GM19023 (cell line): Measurements from ENCODE around the gene CASZ1.

Experiments
- ATAC-seq: cut with Tn5 transposase; IDR thresholded peaks from one replicate; pipeline ENCODE4 v1.9.1; 2021; ENCODE audit warnings: mild to moderate bottlenecking, moderate library complexity; ENCODE audit not compliant: unreplicated experiment

Gene CASZ1

DNA sequence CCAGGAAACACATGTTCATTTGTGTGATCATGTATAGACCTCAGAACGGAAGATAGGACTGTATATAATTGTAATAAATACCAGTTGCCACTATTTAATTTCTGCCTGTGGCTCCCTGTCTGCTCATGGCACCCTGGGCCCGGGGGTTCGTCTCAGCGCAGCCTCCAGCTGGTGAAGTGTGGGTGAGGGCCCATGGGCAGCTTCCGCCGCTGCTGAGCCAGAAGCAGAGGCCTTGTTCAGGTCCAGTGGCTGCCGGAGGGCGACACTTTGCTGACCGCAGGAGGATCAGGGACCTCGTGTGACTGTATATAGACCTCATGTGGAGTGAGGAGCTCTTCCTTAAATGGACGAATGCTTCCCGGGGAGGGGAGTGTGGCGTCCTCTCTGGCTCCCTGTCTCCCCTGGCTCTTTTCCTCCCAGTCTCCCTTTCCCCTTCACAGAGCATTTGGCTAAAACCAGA lies 165.8 kb downstream of the CASZ1 start:
- no peak for ATAC-seq

DNA sequence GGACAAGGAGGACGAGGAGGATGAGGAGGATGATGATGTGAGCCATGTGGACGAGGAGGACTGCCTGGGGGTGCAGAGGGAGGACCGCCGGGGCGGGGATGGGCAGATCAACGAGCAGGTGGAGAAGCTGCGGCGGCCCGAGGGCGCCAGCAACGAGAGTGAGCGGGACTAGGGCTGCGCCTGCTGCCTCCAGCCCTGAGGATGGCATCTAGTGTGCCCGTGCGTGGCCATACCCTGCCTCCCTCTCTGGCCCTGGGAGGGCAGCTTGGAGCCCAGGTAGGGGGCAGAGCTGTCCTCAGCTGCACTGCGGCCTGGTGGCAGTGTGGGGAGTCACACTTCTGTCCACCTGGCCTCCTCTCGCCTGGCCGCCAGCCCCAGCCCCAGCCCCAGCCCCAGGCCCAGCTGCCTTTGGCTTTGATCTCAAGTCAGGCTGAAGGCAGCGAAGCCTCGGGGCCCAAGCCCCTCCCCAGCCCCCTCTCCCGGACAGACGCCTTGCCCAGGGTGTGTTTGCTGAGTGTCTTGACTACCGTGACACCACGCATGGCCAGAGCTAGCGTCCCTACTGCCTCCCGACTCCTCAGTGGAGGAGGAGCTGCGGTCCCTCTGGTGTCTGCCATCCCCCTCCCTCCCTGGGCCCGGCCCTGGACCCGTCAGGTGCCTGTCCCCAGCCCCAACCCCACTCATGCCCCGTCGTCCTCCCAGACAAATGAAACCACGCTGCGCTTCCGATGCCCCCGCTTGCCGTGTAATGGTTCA lies 166.5 kb downstream of the CASZ1 start:
- no peak for ATAC-seq

DNA sequence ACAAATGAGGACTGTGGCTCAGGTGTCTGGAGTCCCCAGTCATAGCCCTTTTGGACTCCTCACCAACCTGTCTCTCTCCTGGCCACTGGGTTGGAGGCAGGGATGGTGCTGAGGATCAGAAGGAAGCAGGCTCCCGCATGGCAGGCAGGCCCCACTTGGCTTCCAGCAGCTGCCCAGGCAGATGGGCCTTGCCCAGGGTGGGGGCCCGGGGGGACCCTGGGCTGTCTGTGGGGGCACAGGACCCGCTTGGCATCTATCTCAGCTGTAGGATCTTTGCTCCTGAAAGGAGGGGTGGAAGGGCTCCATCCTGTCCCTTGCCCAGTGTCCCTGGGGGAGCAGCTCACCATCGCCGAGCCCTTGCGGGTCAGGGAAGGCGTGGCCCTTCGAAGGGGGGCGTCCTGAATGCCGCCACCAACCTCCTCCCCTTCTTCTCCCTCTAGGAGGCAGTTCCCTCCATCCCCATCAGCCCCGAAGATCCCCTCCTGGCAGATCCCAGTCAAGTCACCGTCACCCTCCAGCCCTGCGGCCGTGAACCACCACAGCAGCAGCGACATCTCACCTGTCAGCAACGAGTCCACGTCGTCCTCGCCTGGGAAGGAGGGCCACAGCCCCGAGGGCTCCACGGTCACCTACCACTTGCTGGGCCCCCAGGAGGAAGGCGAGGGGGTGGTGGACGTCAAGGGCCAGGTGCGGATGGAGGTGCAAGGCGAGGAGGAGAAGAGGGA lies 167.2 kb downstream of the CASZ1 start:
- ATAC-seq: no peak

DNA sequence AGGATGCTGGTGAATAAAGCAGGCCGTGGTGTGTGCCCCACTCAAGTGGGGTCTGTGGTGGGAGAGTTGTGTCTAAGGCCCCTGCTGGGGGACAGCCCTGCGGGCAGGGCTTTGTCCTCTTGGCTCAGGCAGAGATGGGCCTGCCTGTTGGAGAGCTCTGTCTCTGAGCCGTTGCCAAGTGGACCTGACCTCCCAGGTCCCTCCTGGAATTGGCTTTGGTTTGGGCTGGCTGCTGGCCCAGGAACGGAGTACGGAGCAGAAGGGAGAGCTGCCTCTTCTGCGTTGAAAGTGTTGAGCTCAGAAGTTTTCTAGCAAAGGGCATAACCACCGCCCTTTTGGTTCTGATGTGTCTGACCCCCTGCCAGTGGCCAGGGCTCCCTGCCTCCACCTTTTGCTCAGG lies 167.8 kb downstream of the CASZ1 start:
- ATAC-seq: no peak

DNA sequence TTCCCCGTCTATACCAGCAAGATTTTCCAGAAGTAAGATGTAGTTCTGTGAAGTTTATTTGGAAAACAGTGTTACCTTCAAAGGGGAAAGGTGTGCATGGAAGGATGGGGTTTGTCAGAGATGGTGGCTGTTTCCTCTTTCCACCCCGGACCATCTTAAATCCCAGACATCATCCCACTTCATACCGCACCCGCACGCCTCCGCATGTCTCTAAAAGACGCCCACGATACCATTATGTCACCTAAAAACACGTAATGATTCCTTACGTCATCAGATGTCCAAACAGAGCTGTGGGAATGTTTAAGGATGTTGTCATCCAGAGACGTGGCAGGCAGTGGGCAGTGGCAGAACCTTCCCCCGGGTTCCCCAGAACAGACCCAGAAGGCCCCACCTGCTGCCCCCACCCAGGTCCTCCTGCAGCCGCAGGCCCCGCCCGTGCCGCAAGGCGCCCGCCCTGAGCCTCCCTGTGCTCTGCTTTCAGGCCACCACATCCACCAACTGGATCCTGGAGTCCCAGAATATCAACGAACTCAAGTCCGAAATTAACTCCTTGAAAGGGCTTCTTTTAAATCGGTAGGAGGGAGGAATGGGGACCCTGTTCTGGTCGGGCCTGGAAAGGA lies 169.5 kb downstream of the CASZ1 start:
- ATAC-seq: no peak

DNA sequence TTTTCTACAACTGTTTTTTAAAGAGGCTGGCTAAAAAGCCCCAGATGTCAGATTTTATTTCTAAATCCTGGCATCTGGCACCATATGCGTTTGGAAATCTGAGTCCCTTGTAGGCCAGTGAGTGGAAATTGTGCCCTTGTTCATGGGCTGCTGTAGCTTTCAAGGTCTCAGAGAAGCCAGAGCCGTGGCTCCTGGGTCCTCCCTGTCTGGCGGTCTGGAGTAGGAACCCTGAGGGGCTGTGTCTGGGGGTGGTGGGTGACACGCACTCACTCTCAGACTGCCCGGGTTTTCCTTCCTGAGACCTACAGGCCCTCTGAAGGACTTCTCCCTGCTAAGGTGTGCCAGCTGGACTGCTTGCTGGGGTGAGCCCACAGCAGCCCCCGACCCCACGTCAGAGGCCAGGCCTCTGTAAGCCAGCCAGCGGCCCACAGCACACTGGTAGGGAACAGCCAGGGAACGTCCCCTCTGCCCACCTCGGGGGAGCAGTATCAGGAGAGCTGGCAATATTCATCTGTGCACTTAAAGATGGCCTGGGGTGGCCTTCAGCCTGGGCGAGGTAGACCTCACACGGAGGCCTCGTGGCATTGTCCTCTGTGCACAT lies 170.2 kb downstream of the CASZ1 start:
- ATAC-seq: no peak

DNA sequence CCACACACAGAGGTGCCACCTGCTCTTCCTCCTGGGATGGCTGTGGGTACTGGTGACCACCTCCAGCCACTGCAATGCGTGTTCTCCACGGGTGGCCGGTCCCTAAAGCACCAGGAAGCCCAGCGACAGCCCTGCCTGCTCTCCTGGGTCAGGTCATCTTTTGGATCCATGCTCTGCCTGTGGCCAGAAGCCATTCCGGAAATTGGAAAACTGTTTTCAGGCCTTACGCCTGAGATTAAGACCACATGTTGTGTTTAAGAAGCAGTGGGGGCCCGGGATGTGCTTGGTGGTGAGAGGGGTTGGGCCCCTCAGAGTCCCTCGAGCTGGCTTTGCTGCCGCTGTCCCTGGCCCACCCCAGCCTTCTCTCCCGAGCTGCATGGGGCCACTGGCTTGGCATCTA lies 170.9 kb downstream of the CASZ1 start:
- no peak for ATAC-seq

DNA sequence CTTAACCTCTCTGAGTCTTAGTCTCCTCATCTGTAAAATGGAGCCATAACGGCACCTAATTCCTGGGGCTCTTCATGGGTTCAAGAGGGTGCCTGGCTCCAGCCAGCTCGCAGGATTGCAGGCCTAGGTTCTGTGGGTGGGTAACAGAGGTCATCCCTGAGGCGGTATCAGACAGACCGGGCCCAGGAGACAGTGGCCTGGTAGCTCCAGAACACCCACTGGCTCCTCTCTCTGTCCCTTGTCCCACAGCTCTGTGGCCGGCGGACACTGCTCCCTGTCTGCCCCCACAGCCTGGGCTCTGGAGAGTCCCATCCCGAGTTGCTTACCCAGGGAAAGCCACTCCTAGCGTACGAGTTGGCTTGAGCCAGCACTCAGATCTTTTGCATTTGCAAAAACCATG lies 171.4 kb downstream of the CASZ1 start:
- ATAC-seq: no peak

DNA sequence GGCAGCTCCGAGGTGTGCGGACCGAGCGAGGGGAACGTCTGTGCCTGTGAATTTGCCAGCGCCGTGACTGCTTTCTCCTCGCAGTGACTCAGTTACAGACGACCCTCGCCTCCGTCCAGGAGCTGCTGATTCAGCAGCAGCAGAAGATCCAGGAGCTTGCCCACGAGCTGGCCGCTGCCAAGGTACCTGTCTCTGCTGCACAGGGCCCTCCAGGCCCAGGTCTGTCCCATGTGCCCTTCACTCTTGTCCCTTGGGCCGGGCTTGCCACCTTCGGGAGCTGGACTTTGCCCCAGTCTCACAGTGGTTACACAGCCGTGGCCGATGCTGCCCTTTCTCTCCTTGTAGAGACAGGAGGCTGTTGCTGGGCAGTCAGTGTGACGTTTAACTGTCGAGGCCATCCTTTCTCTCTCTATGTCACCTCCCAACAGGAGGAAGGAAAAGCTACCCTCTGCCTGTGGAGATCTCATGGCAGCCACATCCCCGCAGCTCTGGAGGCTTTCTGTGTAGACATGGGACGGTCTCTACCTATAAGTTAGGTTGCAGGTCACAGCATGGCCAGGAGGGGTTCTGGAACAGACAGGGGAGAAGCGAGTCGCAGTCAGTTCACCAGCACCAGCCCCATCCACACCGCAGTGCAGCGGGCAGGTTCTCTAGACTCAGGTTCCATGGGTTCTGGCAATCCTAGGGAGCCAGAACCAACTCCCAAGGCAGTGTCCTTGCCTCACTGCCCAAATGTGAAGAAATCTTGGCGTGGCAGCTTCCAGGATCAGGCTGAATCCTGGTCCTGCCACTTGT lies 172.0 kb downstream of the CASZ1 start:
- ATAC-seq: no peak

DNA sequence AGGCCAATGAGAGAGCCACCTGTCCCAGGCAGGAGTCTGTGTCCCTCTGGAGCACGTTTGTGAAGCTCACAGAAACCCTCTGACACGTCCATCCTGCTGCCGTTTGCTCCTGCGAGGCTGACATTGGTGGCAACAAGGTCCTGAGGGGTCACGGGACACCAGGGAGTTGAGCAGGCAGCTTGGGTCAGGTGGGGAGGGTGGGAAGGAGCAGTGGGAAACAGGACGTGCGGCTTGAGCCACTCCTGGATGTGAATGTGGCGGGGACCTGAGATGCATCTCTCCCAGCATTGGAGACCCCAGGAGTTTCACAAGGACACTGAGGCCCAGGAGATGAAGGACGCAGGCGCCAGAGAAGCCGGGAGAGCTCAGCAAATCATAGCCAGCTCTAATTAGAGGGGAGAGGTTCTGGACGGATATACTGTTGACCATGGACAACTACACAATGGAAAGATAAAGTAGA lies 172.7 kb downstream of the CASZ1 start:
- ATAC-seq: no peak

DNA sequence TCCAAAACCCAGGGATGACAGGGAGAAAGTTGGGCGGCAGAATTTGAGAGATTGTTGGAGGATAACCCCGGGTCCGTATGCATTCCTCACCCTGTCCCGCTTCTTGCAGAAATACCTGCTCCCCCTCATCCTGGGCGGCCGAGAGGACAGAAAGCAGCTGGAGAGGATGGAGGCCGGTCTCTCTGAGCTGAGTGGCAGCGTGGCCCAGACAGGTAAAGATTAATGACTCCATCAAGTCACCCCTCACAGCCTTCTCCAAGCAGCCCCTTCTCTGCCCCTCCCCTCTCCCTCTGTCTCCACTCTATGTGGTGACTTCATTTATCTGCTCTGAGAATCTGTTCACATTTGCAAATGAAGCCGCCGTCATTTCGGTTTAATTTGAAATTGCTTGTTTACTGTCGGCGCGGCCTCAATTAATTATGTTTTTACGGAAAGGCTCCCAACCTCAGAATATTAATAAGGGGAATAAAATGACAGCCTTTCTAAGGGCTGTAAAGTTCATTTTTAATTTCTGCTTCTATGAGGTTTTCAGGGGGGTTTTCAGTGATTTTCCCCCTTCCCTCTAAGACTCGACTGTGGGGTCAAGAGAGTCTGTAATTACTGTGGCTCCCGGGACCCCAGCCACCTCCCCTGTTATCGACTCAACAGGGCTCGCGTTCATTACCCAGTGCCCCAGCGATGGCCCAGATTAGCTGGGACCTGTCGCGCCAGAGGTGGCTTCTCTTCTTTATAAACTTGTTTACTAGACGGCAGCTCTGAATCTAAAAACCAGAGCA lies 173.3 kb downstream of the CASZ1 start:
- ATAC-seq: no peak

DNA sequence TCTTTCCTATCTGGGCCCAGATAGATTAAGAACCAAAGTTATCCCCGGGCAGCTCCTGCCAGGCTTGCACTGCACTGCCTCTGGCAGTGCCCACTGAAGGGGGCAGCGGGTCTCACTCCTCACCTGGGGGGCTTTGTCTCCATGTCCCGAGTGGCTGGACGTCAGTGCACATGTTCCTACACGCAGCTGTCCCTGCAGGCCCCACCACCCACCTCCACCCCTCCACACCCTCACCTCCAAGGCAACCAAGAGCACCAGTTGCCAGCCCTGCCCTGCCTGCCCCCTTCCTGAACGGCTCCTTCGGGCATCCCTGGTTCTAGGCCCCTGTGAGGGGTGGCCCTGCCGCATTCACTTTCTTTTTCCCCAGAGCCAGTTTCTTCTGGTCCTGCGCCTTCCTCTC lies 174.5 kb downstream of the CASZ1 start:
- ATAC-seq: no peak

DNA sequence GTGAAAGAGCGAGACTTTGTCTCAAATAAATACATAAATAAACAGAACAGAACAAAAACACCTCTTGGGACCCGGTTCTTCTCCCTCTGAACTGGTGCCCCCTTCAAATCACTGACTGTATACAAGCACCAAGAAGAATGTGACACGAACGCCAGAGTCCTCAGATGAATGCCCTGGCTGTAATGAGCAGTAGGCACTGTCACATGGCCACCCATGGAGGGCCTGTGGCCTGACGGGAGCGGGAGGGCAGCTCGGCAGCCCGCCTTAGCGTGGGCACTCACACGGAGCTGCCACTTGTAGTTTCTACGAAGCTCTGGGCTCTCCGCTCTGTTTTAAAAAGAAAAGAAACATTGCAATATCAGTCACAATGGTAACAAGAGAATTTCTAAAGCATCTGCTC lies 175.7 kb downstream of the CASZ1 start:
- ATAC-seq: no peak

DNA sequence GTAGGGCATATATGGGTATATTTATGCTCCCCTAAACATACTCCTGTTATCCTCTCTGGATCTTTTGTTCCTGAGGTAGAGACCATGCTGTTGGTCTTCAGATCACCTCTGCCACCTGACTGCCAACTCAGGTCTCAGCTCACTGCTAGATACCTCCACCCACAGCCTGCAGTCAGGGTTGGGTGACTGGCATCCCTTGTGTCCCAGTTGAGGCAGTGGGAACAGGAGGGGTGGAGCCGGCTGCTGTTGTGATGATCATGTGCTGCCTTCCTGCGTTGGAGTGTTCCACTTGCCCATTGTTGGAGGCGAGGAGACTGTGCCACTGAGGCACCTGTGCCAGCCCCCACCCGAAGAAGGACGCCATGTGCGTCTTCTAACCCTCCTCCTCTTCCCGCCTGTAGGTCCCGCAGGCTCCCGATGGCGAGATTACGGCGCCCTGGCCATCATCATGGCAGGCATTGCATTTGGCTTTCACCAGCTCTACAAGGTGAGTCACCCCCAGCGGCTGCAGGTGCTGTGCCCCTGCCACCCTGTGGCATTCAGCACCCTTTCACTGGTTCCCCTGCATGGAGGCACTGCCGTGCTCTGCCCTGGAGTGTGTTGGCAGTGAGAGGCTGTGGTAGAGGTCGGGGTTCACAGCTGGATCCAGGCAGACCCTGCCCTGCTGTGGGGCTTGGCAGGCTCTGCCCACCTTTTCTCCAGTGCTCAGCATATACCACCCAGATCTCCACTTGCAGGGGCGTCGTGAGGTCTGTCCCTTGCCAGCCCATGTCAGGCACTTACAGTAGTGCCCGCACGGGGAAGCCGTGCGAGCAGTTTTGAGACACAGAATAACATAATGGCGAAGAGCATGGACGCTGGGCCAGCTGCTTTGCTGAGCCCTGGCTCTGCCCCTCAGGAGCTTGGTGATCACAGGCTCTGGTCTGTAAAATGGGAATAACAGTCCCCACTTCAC lies 178.2 kb downstream of the CASZ1 start:
- no peak for ATAC-seq

DNA sequence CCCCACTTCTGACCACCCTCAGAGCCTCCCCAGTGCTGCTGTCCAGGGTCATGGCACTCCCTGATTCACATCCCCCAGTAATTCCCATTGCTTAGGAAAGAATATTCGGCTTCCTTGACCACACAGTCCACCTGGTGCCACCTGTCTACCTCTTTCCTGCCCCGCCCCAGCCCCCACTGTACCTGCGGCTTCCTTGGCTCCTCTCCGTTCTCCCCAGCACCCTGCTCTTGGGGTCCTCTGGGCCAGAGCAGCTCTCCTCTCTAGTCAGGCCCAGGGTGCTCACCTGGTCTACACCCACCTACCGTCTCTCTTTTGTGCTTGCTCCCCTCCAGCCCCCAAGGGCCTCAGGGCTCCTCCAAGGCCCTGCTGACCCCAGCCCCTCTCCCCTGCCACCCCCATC lies 179.1 kb downstream of the CASZ1 start:
- no peak for ATAC-seq

DNA sequence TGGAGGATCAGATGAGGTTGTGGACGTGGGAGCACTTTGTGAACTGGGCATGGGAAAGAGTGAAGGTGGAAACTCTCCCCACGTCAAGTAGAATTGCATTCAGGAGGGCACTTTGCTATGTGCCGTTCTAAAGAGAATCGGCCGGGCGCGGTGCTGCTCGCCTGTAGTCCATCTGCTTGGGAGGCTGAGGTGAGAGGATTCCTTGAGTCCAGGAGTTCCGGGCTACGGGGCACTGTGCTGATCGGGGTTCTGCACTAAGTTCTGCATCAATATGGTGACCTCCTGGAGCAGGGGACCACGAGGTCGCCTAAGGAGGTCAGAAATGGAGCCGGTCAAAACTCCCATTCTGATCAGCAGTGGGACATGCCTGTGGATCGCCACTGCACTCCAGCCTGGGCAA lies 179.8 kb downstream of the CASZ1 start:
- ATAC-seq: no peak

DNA sequence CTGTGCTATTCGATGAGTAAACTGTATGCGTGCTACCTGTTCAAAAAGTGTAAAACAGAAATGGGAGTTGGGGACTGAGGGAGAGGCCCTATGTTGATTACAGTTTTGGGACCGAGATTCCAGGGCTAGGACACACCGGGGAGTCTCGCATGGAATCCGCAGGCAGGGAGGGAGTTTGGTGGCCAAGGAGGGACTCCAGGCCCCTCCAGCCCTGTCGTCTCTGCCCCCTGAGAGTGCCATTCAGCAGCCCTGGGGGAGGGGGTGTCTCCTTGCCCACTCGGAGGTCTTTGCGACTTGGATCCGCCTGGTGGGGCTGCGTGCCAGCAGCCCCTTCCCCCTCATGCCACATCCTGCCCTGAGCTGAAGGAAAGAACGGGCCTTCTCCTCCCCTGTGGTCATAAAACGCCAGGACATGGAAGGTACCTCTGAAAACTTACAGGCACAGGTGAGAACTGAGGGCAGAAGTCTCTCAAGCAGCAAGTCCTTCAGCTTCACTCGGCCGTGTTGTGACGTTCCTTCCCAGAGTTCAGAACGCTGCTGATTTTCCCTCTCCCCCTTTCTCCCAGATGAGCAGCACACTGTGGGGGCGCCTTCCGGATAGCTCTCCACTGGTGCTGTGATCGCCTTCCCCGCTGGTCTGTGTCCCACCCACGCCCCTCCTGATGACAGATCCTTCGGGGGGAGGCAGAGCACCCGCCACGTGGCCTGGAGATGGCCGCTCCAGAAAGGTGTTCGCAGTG lies 180.3 kb downstream of the CASZ1 start:
- no peak for ATAC-seq

DNA sequence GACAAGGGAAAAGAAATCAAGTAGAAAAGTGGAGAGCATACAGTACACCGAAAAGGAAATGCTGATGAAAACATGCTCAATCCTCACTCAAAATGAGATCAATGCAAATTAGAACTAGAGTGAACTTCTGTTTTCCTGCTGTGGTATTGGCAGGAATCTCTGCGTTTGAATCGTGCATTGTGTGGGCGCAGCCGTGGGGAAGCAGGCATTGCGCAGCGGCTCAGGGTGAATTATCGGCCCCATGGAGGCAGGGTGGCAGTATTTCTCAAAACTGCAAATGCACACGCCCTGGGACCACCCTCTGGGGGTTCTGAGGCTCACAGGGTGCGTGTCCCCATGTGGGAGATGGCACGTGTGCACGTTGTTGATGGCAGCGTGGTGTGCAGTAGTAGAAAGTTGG lies 181.1 kb downstream of the CASZ1 start:
- ATAC-seq: no peak
